IMR-90 (cell line): ENCODE results near the gene SURF4. TPM values are rescaled to one million over a fixed set of nuclear protein-coding genes. Genes with fewer than 3 reads are reported as not detected.
"Not testable (repeated sequence)": the region's sequence is repeated elsewhere in the genome, so short reads cannot be mapped to it uniquely, and the experiment has no call there.

Source experiments
- ATAC-seq: fragments of 200-7000 bp; cut with Tn5 transposase; 2 replicates; pipeline ENCODE4 v1.9.1; 2020; ENCODE audit warnings: low read depth, mild to moderate bottlenecking, moderate library complexity
- BruUV-seq: library from RNA; stranded (reverse); fragments of 400-500 nt; replicated peaks from 2 replicates; lab custom pipeline; 2021; lab: Mats Ljungman, UMichigan
- CTCF ChIA-PET: fragments of 300-600 bp; formaldehyde crosslinking; extraction: SDS; loops from one replicate; lab custom pipeline; 2021; ENCODE audit warnings: antibody characterized with exemption; lab: Yijun Ruan, JAX
- POLR2A ChIA-PET: fragments of 300-600 bp; sonication (Branson Sonifier 250); formaldehyde crosslinking; loops from one replicate; lab custom pipeline; 2022; ENCODE audit warnings: antibody characterized with exemption; ENCODE audit not compliant: unreplicated experiment; lab: Charles Lee
- DNase-seq: peaks from one replicate; pipeline ENCODE4 v3.0.0; 2013
- H2AFZ ChIP-seq: replicated peaks from 2 replicates; pipeline ENCODE3; 2013; ENCODE audit warnings: low read length, mild to moderate bottlenecking; ENCODE audit not compliant: poor library complexity
- H2AK5ac ChIP-seq: 2 replicates; pipeline ENCODE4 v1.6.1; 2013; ENCODE audit warnings: low read depth, low read length, inconsistent platforms
- H2AK9ac ChIP-seq: replicated peaks from 2 replicates; pipeline ENCODE3; 2013; ENCODE audit warnings: mild to moderate bottlenecking, low read depth, low read length, moderate library complexity; ENCODE audit not compliant: poor library complexity
- H2BK120ac ChIP-seq: 2 replicates; pipeline ENCODE4 v1.6.1; 2013; ENCODE audit warnings: low read depth, low read length, inconsistent platforms
- H2BK15ac ChIP-seq: 3 replicates; pipeline ENCODE4 v1.6.1; 2013; ENCODE audit warnings: low read depth, low read length, inconsistent platforms
- H2BK20ac ChIP-seq: 2 replicates; pipeline ENCODE4 v1.6.1; 2013; ENCODE audit warnings: low read depth, mild to moderate bottlenecking, inconsistent platforms, low read length, moderate library complexity
- H2BK5ac ChIP-seq: 2 replicates; pipeline ENCODE4 v1.6.1; 2013; ENCODE audit warnings: mild to moderate bottlenecking, low read depth, low read length, inconsistent platforms; ENCODE audit not compliant: poor library complexity, severe bottlenecking
- H3K14ac ChIP-seq: replicated peaks from 2 replicates; pipeline ENCODE4 v1.6.1; 2013; ENCODE audit warnings: low read depth, low read length, inconsistent platforms
- H3K18ac ChIP-seq: 2 replicates; pipeline ENCODE4 v1.6.1; 2013; ENCODE audit warnings: low read depth, low read length, control low read depth
- H3K23ac ChIP-seq: 2 replicates; pipeline ENCODE4 v1.6.1; 2013; ENCODE audit warnings: low read depth, low read length, inconsistent platforms
- H3K27ac ChIP-seq: 2 replicates; pipeline ENCODE4 v1.5.1; 2013; ENCODE audit warnings: mild to moderate bottlenecking, control low read depth, low read length; ENCODE audit not compliant: insufficient read depth
- H3K27me3 ChIP-seq: 2 replicates; pipeline ENCODE4 v1.6.1; 2013; ENCODE audit warnings: low read length; ENCODE audit not compliant: control insufficient read depth, insufficient read depth
- H3K36me3 ChIP-seq: 2 replicates; pipeline ENCODE4 v1.6.1; 2013; ENCODE audit warnings: low read length, mixed read lengths; ENCODE audit not compliant: control insufficient read depth, insufficient read depth
- H3K4ac ChIP-seq: 2 replicates; pipeline ENCODE4 v1.6.1; 2013; ENCODE audit warnings: low read depth, low read length, inconsistent platforms
- H3K4me1 ChIP-seq: 2 replicates; pipeline ENCODE4 v1.6.1; 2013; ENCODE audit warnings: low read length, mixed read lengths; ENCODE audit not compliant: control insufficient read depth, insufficient read depth
- H3K4me2 ChIP-seq: 2 replicates; pipeline ENCODE4 v1.6.1; 2013; ENCODE audit warnings: low read depth, mild to moderate bottlenecking, control low read depth, low read length, moderate library complexity
- H3K4me3 ChIP-seq: 2 replicates; pipeline ENCODE4 v1.5.1; 2013; ENCODE audit warnings: low read depth, mild to moderate bottlenecking, control low read depth, low read length, moderate library complexity; ENCODE audit not compliant: insufficient read depth
- H3K56ac ChIP-seq: 2 replicates; pipeline ENCODE4 v1.6.1; 2013; ENCODE audit warnings: low read length, inconsistent platforms; ENCODE audit not compliant: insufficient read depth; ENCODE audit errors: extremely low read depth
- H3K79me1 ChIP-seq, 2 experiments: 2 replicates each; pipeline ENCODE4 v1.6.1; 2013; ENCODE audit warnings: low read length in 2 of 2, inconsistent platforms in 1 of 2, low read depth in 1 of 2
- H3K9ac ChIP-seq: 2 replicates; pipeline ENCODE4 v1.6.1; 2013; ENCODE audit warnings: low read depth, low read length, control low read depth
- H3K9me1 ChIP-seq: 2 replicates; pipeline ENCODE4 v1.6.1; 2013; ENCODE audit warnings: low read length, inconsistent platforms; ENCODE audit not compliant: insufficient read depth
- H3K9me3 ChIP-seq: 2 replicates; pipeline ENCODE4 v1.6.1; 2013; ENCODE audit warnings: low read length; ENCODE audit not compliant: control insufficient read depth, insufficient read depth
- H4K20me1 ChIP-seq: 2 replicates; pipeline ENCODE4 v1.6.1; 2013; ENCODE audit warnings: low read length, inconsistent platforms; ENCODE audit not compliant: insufficient read depth
- H4K5ac ChIP-seq: 2 replicates; pipeline ENCODE4 v1.6.1; 2013; ENCODE audit warnings: mild to moderate bottlenecking, low read depth, low read length, control low read depth
- H4K8ac ChIP-seq, 2 experiments: 2 replicates each; pipeline ENCODE4 v1.6.1; 2013; ENCODE audit warnings: low read depth in 2 of 2, low read length in 2 of 2, control low read depth in 1 of 2, inconsistent platforms in 1 of 2
- H4K91ac ChIP-seq: 2 replicates; pipeline ENCODE4 v1.6.1; 2013; ENCODE audit warnings: low read depth, low read length, inconsistent platforms; ENCODE audit not compliant: insufficient read depth
- WGBS, 2 experiments: methylation state at CpG; one replicate each; pipeline versions ENCODE4 v1.1.5 to v1.1.7; 2013; ENCODE audit warnings: missing lambda C conversion rate in 2 of 2; ENCODE audit not compliant: insufficient read length in 1 of 2; ENCODE audit errors: extremely low coverage in 2 of 2; 5-methylcytosine and 5-hydroxymethylcytosine counted together
- dilution Hi-C: fragments of 300-500 bp; cut with HindIII; formaldehyde crosslinking; loops from one replicate; pipeline ENCODE4 v1.14.3; 2018; ENCODE audit warnings: low sequenced_read_pairs; ENCODE audit not compliant: unreplicated experiment
- in situ Hi-C: fragments of 300-500 bp; cut with MboI; formaldehyde crosslinking; loops from 3 replicates; pipeline ENCODE4 v1.14.3; 2019; ENCODE audit warnings: low sequenced_read_pairs, inconsistent platforms, mixed read lengths
- intact Hi-C: fragments of 100-400 bp; cut with micrococcal nuclease; formaldehyde crosslinking; loops from 2 replicates; pipeline ENCODE4 v1.10.0; 2022
- polyA plus RNA-seq, 3 experiments: library from polyadenylated mRNA; depleted of rRNA; stranded (reverse); fragments of >200 nt; gene quantifications; 2 replicates each; pipeline ENCODE4 v1.2.3, GENCODE V29; 2012; ENCODE audit warnings: low replicate concordance in 1 of 3
- total RNA-seq: library from RNA; depleted of rRNA; stranded (reverse); fragments of >200 nt; gene quantifications from 2 replicates; pipeline ENCODE4 v1.2.3, GENCODE V29; 2012

The SURF4 gene
- total and polyA plus RNA-seq, 2 of the 4 experiments (the other 2 are of a cell fraction): 307 to 532 TPM

DNA sequence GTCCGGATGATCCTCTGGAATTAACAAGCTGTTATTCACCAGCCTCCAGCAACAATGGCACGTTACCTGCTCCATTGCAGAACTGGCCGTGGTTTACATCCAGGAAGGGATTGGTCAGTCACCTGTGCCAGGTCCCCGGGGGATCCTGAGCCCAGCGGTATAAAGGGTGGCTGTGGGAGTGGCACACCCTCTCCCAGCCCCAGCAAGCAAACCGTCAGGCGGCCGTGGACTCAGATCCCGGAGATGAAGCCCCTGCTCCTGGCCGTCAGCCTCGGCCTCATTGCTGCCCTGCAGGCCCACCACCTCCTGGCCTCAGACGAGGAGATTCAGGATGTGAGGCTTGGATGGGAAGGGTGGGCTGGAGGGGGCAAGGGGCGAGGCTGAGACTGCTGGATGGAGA lies 58.3 kb downstream of the SURF4 start:
- H3K36me3 ChIP-seq, H2BK5ac ChIP-seq, in situ Hi-C loops, H3K9ac ChIP-seq, H3K4me2 ChIP-seq, ATAC-seq, DNase-seq, H3K56ac ChIP-seq, H2BK15ac ChIP-seq, H4K5ac ChIP-seq, H3K4me1 ChIP-seq, H3K9me3 ChIP-seq, H3K4ac ChIP-seq, CTCF ChIA-PET, H2AFZ ChIP-seq, H2AK9ac ChIP-seq, H3K79me1 ChIP-seq, H4K20me1 ChIP-seq, H3K27ac ChIP-seq, H2BK120ac ChIP-seq, dilution Hi-C loops, POLR2A ChIA-PET, H3K9me1 ChIP-seq, H3K4me3 ChIP-seq, BruUV-seq, H2AK5ac ChIP-seq, H4K91ac ChIP-seq, H4K8ac ChIP-seq, H2BK20ac ChIP-seq, H3K23ac ChIP-seq, H3K18ac ChIP-seq, H3K14ac ChIP-seq, intact Hi-C loops: not testable (repeated sequence)
- no CpG with 5 or more reads among the region's 13 CpGs for WGBS, 2 experiments
- H3K27me3 ChIP-seq: peaks cover 11% of the 10 kb centered on the region
